HG03469 (cell line): ENCODE results near the gene DIPK1A.

Source experiments
- ATAC-seq: cut with Tn5 transposase; IDR thresholded peaks from one replicate; pipeline ENCODE4 v1.9.1; 2021; ENCODE audit warnings: mild to moderate bottlenecking, moderate library complexity, moderate number of reproducible peaks; ENCODE audit not compliant: unreplicated experiment

The DIPK1A gene

GRCh38 chr1:92808381-92808780 lies 152.9 kb downstream of the DIPK1A start:
- no peak for ATAC-seq

- no peak for ATAC-seq
These were observed 156.0 kb downstream of the DIPK1A start for GRCh38 chr1:92805216-92805615.

- peak; percentile 72 for ATAC-seq
These were observed 156.5 kb downstream of the DIPK1A start for GRCh38 chr1:92804721-92805201.

- no peak for ATAC-seq
These were observed 157.9 kb downstream of the DIPK1A start for GRCh38 chr1:92803140-92803887.

- no peak for ATAC-seq
These were observed 163.3 kb downstream of the DIPK1A start for GRCh38 chr1:92797961-92798360.

- no peak for ATAC-seq
These were observed 164.0 kb downstream of the DIPK1A start for GRCh38 chr1:92797297-92797696.

GRCh38 chr1:92795166-92795565 lies 166.1 kb downstream of the DIPK1A start:
- ATAC-seq = no peak

GRCh38 chr1:92792340-92792782 lies 168.9 kb downstream of the DIPK1A start:
- ATAC-seq = no peak
